Gastrocnemius medialis (tissue), 4 donors: ENCODE measurements around the gene HCFC2.

Source experiments
- CTCF ChIP-seq, 5 experiments: fragments of 450-650 bp in 3 of 5; fragments of 200-600 bp in 2 of 5; sonication (generic) in 2 of 5; IDR thresholded peaks in 4 of 5; conservative IDR thresholded peaks in 1 of 5; 1 replicate in 4 of 5; 2 replicates in 1 of 5; pipeline ENCODE4 v1.5.1; 2016 to 2019; ENCODE audit warnings: antibody characterized with exemption in 5 of 5, mild to moderate bottlenecking in 3 of 5, moderate library complexity in 3 of 5
- POLR2A ChIP-seq, 2 donors: fragments of 450-650 bp; IDR thresholded peaks; one replicate each; pipeline ENCODE4 v1.6.1; 2017; ENCODE audit warnings: antibody characterized with exemption in 2 of 2, mild to moderate bottlenecking in 2 of 2, moderate library complexity in 2 of 2

GRCh38 chr12:104122298-104122697, 58.0 kb downstream of the HCFC2 start:
- TF ChIP-seq CTCF (IDR thresholded peaks at IDR 0.05 in 4 of 5, conservative IDR thresholded peaks at IDR 0.05 in 1 of 5): no peak
- no peak for TF ChIP-seq POLR2A (IDR thresholded peaks at IDR 0.05)
